HG03457 (cell line): ENCODE results near the gene LRP6.
"Not testable (repeated sequence)": the region's sequence is repeated elsewhere in the genome, so short reads cannot be mapped to it uniquely, and the experiment has no call there.

Experiments
- ATAC-seq: cut with Tn5 transposase; IDR thresholded peaks from one replicate; pipeline ENCODE4 v1.9.1; 2021; ENCODE audit warnings: moderate number of reproducible peaks; ENCODE audit not compliant: unreplicated experiment

The LRP6 gene

DNA sequence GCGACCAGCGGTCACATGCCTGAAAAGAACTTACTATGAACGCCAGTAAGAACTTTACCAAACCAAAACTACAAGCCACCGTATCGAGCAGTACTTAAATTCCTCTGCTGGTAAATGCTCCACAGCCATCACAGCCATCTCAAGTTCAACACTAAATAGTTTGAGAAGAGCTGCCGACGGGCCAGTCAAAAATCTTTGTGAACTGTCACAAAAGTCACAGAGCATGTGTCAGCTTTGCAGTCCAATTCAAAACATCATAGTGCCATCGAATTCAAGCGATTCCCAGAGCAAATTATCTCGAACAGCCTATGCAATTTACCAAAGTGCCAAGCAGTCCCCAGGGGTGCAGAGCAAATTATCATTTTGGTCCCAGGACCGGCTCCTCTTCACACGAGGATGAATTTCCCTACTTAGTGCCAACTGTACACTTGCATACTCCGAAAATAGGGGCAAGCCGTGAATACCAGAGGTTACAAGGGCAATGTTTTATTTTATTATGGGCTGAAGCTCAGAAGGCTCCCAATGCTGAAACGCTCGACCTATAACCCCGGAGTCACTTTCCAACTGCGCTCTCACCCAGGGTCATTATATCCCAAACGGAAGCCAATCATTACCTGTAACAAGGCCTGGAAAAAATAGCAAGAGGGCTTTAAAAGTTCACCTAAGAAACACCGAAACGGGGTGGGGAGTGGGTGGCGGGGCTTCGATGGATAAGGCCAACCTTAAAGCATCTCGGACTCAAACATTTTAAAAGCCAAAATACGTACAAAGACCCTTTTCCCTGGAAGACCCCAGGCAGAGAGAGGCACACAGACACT lies 1.1 kb downstream of the LRP6 start:
- ATAC-seq, result no peak

DNA sequence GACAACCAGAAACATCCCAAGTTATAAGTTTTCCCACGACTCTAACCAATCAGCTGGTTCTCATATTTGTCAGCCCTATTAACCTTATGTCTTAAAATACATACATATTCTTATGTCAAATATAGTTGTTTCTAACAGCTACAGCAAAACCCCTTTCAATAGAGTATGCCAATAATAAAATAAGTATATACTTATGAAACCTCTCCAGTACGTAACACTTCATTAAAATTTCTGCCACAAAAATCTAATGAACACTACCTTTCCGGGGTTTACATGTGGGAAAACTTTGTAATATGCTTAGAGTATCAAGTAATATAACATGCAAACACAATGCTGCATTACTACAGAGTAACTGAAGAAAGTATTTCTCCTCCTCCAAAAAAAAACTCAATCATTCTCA lies 1.8 kb downstream of the LRP6 start:
- no peak for ATAC-seq

DNA sequence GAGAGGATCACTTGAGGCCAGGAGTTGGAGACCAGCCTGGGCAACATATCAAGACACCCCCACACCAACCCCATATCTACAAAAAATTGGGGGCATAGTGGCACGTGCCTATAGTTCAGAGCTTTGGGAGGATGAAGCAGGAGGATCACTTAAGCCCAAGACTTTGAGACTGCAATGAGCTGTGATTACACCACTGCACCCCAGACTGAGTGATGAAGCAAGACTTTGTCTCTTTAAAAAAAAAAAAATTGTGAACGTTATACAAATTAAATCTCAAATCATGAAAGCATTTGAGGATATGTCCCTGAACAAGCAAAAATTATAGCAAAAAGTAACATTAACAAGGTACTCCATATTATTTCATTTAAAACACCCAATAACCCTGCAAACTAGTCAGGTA lies 2.9 kb downstream of the LRP6 start:
- ATAC-seq, result no peak

DNA sequence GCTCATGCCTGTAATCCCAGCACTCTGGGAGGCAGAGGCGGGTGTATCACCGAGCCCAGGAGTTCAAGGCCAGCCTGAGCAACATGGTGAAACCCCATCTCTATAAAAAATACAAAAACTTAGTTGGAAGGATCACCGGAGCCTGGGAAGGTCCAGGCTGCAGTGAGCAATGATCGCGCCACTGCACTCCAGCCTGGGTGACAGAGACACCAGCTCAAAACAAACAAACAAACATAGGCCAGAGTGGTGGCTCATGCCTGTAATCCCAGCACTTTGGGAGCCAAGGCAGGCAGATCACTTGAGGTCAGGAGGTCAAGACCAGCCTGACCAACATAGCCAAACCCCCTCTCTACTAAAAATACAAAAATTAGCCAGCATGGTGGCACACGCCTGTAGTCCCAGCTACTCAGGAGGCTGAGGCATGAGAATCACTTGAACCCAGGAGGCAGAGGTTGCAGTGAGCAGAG lies 10.5 kb downstream of the LRP6 start:
- not testable (repeated sequence) for ATAC-seq

DNA sequence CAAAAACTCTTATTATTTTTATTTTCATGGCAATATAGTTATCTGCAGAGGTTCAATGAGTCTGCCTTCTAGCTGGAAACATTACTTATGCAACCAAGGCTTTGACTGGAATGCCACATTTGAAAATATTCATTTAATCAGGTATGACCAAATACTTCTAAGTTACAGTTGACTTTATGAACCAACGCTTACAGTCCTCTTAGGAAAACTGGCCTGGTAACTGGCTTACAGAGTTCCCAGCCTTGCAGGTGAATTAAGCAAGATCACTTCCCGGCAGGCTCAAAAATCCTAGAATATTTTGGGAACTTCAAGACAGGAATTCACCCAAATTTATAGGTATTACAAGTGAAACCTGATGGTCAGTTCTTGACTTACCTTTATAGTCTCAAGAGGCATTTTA lies 12.3 kb downstream of the LRP6 start:
- ATAC-seq, result no peak

DNA sequence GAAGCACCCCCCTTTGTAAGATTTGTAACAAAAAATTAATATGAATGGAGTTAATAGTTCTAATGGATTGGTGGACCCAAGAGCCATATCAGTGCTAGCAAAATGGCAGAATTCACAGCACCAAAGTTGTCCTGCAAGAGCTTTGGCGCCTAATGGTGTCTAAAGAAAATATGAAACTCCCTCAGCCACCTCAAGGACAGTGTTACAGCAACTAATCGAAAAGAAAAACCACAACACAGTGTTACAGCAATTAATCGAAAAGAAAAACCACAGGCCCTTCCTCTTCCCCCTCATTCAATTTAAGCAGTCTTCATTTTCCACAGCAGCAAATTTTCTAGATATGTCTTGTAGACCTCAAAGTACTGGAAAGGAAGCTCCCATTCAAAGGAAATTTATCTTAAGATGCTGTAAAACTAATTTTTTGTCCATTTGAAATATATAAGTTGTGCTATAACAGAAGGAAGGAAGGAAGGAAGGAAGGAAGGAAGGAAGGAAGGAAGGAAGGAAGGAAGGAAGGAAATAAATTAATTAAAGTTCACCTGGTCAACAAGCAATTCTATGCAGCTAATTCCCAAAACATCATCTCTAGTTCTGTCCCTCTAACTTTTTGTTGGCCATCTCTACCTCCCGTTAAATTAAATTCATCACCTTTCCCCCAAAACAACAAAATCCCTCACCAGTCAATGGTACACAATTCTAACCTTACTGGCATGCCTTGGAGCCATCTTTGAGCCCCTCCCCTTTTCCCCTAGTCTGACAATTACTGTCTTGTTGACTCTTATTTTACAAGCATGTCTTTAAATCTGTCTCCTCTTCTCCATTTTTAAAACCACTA lies 17.4 kb downstream of the LRP6 start:
- no peak for ATAC-seq

DNA sequence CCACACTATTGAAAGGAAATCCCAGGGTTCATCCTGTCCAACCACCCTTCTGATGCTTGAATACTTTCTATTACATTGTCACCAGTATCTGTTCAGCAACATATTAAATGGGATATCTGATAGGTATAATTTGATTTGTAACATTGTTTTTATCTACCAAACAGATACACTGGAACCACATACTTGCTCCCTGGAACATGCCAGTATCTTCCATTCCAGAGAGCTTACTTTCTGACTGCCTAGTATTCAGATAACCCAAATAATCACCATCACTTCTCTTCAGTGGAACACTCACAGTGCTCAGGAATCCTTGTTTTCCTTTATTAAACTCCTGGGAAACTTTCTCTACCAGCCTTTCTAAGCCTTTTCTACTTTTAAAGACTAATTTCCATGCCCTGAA lies 19.3 kb downstream of the LRP6 start:
- no peak for ATAC-seq

DNA sequence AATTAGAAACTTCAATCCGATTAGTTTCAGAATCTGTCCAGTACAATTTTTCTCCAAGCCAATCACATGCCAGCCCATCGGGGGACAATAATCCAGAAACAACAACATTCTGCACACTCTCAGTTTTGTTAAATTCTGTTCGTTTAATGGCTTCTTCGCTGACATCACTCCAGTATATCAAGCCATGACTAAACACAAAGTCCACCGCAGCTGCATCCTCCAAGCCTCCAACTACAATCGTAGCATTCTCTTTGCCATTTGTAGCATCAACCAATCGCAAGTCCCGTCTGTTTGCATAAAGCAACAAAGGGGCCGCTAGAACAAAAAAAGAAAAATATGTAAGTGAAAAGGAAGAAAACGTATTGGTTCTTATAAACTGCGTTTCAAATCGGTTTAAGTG lies 22.5 kb downstream of the LRP6 start:
- no peak for ATAC-seq

DNA sequence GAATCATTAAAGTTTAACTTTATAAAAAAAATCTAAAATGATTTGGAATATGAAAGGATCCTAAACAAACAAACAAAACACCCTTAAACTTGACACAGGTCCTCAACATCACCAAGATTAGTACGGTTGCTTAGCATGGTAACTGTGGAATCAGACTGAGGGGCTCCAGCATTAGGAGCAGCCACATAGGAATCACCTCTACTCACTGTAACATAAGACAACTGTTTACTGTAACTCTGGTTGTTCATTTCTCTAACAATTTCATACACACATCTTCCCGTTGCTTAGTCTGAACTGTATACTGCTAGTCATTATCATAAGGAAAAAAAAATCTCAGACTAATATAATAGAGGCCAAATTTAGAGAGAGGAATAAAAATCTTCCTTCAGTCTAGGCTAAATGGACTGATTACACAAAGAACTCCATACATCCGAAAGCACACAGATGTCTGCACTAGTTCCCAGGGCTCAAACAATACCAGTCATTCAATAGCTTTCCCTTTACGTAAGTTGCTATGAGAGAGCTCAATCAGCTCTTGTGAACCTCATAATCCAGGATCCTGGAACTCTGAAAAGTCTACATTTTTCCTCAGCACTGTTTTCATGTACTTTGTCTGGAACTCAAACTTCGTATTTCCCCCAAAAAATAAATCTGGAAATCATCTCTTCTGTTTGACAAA lies 26.0 kb downstream of the LRP6 start:
- ATAC-seq, result no peak

DNA sequence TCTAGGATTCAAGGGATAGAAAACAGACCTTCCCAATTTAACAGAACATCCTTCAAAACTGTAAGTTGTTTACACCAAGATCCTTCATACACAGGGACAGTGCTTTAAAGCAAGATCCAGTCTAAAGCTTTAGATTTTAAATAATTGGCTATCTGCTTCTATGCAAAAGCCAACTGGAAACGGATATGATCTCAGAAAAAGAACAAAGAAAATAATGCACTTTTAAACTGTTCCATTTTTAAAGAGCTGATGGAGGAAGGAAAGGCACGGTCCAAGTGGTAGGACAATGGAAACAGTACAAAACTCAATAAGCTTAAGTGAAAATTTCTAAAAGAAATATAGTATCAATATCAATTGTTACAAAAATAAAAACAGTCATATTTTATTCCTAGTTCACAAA lies 27.7 kb downstream of the LRP6 start:
- ATAC-seq, result no peak

DNA sequence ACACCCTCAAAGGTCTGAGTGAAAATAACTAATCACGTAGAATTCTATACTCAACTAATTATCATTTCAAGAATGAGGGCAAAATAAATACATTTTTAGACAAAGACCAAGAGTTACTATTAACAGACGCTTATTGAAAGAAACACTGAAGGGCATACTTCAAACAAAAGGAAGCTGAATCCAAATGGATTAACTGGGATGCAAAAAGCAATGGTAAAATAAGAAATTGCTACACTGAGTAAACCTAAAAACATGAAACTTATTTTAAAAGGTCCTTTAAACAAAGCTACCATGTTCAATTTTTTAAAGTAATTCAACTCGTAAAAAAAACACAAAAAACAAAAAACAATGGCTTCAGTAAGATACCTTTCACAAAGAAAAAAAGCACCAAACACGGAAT lies 28.2 kb downstream of the LRP6 start:
- ATAC-seq, result no peak

DNA sequence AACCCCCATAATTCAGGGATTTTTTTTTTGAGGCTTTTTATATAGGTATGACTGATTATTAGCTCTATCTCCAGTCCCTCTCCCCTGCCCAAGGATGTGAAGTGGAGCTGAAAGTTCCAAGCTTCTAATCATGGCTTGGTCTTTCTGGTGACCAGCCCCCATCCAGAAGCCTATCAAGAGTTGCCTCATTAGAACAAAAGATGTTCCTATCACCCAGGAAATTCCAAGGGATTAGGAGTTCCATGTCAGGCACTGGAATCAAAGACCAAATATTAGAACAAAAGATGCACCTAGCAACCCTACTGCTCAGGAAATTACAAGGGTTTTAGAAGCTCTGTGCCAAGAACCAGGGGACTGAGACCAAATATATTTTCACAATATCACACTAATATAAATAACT lies 29.9 kb downstream of the LRP6 start:
- ATAC-seq, result no peak

DNA sequence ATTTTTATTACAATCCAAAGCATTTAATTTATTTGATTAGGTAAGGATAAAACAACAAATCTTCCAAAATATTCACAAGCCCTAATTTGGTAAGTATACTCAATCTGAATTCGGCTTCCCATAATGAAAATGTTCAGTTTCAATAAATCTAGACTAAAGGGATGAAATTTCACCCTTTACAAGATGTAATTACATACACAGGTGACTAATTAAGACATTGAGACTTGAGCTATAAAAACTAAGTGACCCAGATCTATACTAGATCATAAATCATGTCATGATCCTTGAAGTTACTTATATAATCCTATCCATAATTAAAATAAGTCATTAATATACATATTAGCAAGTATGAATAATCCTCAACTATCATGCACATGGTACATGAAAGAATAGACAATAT lies 36.6 kb downstream of the LRP6 start:
- ATAC-seq, result no peak

DNA sequence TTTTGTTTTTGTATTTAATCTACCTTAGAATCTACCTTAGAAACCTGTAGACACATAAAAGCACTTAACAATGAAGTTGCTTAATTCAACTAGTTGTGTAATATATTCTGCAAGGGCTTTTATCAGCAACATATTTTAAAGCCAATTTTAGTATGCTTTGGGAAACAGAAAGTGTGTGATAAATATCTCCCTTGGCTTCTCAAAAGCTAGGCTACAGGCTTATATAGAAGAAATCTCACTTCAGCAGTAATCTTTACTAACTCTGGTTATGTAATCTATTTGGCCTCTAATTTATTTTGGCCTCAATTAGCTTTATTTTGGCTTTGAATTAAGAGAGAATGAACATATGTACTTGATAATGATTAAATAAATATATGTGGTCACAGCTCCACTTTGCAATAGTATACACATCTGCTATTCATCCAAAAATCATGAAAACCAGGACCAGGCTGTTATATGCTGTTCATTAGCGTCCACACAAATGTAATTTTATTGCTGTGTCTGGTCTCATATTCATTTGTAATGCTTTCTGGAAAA lies 37.2 kb downstream of the LRP6 start:
- ATAC-seq, result no peak

DNA sequence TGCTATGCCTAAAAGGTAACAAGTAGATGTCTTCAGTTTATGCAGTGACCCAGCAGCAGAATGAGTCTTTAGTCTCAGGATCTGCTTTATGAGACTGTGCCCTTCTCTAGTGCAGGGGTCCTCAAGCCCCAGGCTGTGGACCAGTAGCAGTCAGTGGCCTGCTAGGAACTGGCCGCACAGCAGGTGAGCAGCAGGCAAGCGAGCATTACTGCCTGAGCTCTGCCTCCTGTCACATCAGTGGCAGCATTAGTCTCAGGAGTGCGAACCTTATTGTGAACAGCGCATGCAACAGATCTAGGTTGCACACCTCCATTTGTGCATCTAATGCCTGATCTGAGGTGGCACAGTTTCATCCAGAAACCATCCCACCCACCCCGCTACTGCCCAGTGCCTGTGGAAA lies 38.4 kb downstream of the LRP6 start:
- no peak for ATAC-seq

DNA sequence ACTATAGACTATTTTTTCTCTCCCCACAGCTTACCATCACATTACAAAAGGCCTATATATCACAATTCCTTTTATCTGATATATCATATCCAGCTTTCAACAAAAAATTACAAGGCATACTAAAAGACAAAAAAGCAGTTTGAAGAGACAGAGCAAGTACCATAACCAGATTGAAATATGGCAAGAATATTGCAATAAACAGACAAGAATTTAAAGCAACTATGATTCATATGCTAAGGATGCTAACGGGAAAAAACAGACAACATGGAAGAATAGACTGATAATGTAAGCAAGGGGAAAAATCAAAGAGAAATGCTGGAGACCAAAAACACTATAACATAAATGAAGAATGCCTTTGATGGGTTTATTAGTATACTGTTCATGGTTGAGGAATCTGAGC lies 40.7 kb downstream of the LRP6 start:
- ATAC-seq, result no peak

DNA sequence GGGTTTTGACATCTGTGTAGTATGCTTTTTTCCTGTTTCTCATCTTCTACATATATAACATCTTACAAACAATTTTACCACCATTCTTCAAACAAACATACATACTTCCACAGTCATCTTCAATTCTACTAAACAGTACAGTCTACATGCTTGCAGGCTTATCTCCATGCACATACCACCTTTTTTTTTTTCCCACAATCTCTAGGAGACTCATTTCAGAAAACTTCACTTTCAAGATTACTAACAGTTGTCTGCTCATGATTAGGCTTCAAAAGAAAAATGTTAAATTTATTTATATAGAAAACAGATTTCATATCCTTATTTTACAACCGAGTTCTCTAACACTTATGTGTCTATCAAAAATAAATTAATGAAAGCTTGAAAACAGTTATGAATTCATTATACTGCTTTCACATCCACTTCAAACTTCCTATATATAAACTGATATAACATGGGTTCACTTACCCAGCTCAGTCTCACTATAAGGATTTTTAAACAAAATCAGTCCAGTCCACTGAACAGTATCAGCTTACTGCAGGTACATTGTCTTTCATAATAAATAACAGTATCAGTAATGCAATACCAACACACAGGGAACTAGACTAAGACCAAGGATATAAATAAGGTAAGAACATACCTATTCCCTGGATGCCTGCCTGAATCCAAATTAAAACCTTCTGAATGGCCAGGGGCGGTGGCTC lies 42.5 kb downstream of the LRP6 start:
- no peak for ATAC-seq

DNA sequence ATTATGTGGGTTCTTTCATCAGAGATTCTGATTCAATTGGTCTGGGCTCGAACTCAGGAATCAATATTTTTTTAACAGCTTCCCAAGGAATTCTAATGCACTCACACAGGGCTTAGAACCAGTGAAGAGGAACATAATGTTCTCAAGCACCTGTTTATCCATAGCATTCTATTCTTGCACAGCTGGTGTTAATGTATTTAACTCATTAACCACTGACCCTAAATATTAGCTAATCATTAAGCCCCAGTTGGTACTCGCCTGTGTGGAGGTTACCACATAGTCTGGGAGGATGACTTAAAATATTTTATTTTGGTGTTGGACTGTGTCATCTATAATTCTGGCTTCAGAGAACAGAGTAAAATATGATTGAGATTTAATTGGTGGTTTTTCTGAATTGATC lies 45.3 kb downstream of the LRP6 start:
- no peak for ATAC-seq

DNA sequence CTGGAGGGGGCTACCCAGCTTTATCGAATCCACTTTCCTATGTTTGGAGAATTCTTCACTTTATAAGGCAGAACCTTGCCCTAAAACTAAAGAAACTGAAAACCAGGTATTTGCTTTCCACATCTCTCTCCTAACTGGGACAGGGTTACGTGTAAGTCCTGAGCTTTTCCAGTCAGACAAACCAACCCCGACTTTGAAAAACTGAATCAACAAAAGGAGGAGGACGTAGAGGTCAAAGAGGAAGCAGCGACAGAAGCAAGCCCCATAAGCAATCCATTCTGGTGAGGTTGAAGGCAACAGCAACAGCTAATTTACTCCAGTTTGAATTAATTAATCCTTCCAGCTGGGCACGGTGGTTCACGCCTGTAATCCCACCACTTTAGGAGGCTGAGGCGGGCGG lies 47.2 kb downstream of the LRP6 start:
- no peak for ATAC-seq

DNA sequence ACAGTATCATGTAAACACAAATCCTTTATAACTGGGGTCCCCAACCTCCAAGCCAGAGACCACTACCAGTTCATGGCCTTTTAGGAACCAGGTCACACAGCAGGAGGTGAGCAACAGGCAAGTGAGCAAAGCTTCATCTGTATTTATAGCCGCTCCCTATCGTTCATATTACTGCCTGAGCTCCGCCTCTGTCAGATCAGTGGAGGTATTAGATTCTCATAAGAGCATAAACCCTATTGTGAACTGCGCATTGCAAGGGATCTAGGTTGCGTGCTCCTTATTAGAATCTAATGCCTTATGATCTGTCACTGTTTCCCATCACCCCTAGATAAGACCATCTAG lies 49.9 kb downstream of the LRP6 start:
- no peak for ATAC-seq
